Osteoblast (primary cell): ENCODE results near the gene TMEM250. TPM values are rescaled to one million over a fixed set of nuclear protein-coding genes. Genes with fewer than 3 reads are reported as not detected.

ENCODE experiments used
- DNase-seq: peaks from one replicate; pipeline ENCODE4 v3.0.0; 2011; ENCODE audit warnings: low spot score, mixed read lengths; ENCODE audit not compliant: insufficient read length; ENCODE audit errors: missing footprints
- H2AFZ ChIP-seq: 2 replicates; pipeline ENCODE4 v1.6.0; 2011; ENCODE audit warnings: mild to moderate bottlenecking, low read length
- H3K27ac ChIP-seq: 2 replicates; pipeline ENCODE4 v1.5.1; 2011; ENCODE audit warnings: mild to moderate bottlenecking, low read depth, low read length, moderate library complexity
- H3K27me3 ChIP-seq: 2 replicates; pipeline ENCODE4 v1.6.0; 2012; ENCODE audit warnings: mild to moderate bottlenecking, control low read depth, inconsistent platforms, low read length, moderate library complexity; ENCODE audit not compliant: insufficient read depth
- H3K36me3 ChIP-seq: 2 replicates; pipeline ENCODE4 v1.5.1; 2011; ENCODE audit warnings: mild to moderate bottlenecking, low read length, control low read depth, moderate library complexity; ENCODE audit not compliant: insufficient read depth
- H3K4me1 ChIP-seq: 2 replicates; pipeline ENCODE4 v1.5.1; 2011; ENCODE audit warnings: mild to moderate bottlenecking, low read length, control low read depth, moderate library complexity; ENCODE audit not compliant: insufficient read depth
- H3K4me2 ChIP-seq: 2 replicates; pipeline ENCODE4 v1.6.0; 2011; ENCODE audit warnings: mild to moderate bottlenecking, low read length; ENCODE audit not compliant: insufficient read depth
- H3K4me3 ChIP-seq: fragments of 200-600 bp; sonication (generic); 3 replicates; pipeline ENCODE4 v1.5.1; 2012; ENCODE audit warnings: mild to moderate bottlenecking, low read length, inconsistent platforms; ENCODE audit not compliant: insufficient read depth
- H3K79me2 ChIP-seq: 2 replicates; pipeline ENCODE4 v1.6.0; 2012; ENCODE audit warnings: mild to moderate bottlenecking, low read length, control low read depth, inconsistent platforms; ENCODE audit not compliant: insufficient read depth
- H3K9me3 ChIP-seq: 2 replicates; pipeline ENCODE4 v1.5.1; 2011; ENCODE audit warnings: low read depth, low read length, control low read depth
- H4K20me1 ChIP-seq: 2 replicates; pipeline ENCODE4 v1.6.0; 2012; ENCODE audit warnings: mild to moderate bottlenecking, low read length, control low read depth; ENCODE audit not compliant: insufficient read depth
- CTCF ChIP-seq: IDR thresholded peaks from 2 replicates; pipeline ENCODE4 v1.5.1; 2011; ENCODE audit warnings: mild to moderate bottlenecking, low read depth, low read length, moderate library complexity; ENCODE audit errors: extremely low read depth
- total RNA-seq: library from RNA; depleted of rRNA; stranded (reverse); fragments of >200 nt; gene quantifications from 2 replicates; pipeline ENCODE4 v1.2.3, GENCODE V29; 2012

TMEM250 gene
- total RNA-seq, 1 donor = 65.5 TPM

- Histone ChIP-seq H3K36me3 (no peaks in the 10 kb centered on the region), H3K4me2 (no peak overlapping the region), H3K9me3 (no peaks in the 10 kb centered on the region), H3K4me1 (no peaks in the 10 kb centered on the region), H4K20me1 (no peaks in the 10 kb centered on the region), H2AFZ (no peak overlapping the region), H3K27ac (no peak overlapping the region), H3K27me3 (peaks cover 29% of the 10 kb centered on the region), H3K4me3 (no peak overlapping the region), H3K79me2 (no peaks in the 10 kb centered on the region)
- DNase-seq = no peak
- no peak for TF ChIP-seq CTCF
These were observed 41.7 kb upstream of the TMEM250 start for GRCh38 chr9:136160381-136160841.

- Histone ChIP-seq H3K27ac (no peak overlapping the region), H3K36me3 (no peaks in the 10 kb centered on the region), H3K9me3 (no peaks in the 10 kb centered on the region), H3K4me2 (no peak overlapping the region), H3K4me1 (no peaks in the 10 kb centered on the region), H4K20me1 (no peaks in the 10 kb centered on the region), H2AFZ (no peak overlapping the region), H3K27me3 (peaks cover 35% of the 10 kb centered on the region), H3K79me2 (no peaks in the 10 kb centered on the region), H3K4me3 (no peak overlapping the region)
- no peak for DNase-seq
- no peak for TF ChIP-seq CTCF
These were observed 41.2 kb upstream of the TMEM250 start for GRCh38 chr9:136159851-136160250.

- no peaks in the 10 kb centered on the region for H4K20me1 ChIP-seq
- H3K27me3 ChIP-seq = peaks cover 38% of the 10 kb centered on the region
- no peak overlapping the region for H2AFZ ChIP-seq
- H3K27ac ChIP-seq = no peak overlapping the region
- no peaks in the 10 kb centered on the region for H3K9me3 ChIP-seq
- no peaks in the 10 kb centered on the region for H3K36me3 ChIP-seq
- no peak for DNase-seq
- no peak overlapping the region for H3K4me2 ChIP-seq
- no peaks in the 10 kb centered on the region for H3K4me1 ChIP-seq
- H3K79me2 ChIP-seq = no peaks in the 10 kb centered on the region
- H3K4me3 ChIP-seq = no peak overlapping the region
- no peak for TF ChIP-seq CTCF
These were observed 39.0 kb upstream of the TMEM250 start for GRCh38 chr9:136157477-136158265.

GRCh38 chr9:136156209-136157120 lies 37.8 kb upstream of the TMEM250 start:
- no peaks in the 10 kb centered on the region for H3K4me1 ChIP-seq
- no peaks in the 10 kb centered on the region for H3K9me3 ChIP-seq
- no peaks in the 10 kb centered on the region for H3K79me2 ChIP-seq
- H3K36me3 ChIP-seq = no peaks in the 10 kb centered on the region
- no peaks in the 10 kb centered on the region for H4K20me1 ChIP-seq
- no peak overlapping the region for H3K4me3 ChIP-seq
- H2AFZ ChIP-seq = no peak overlapping the region
- H3K27me3 ChIP-seq = peaks cover 38% of the 10 kb centered on the region
- H3K27ac ChIP-seq = no peak overlapping the region
- no peak for DNase-seq
- TF ChIP-seq CTCF = no peak
- no peak overlapping the region for H3K4me2 ChIP-seq
